Stimulated activated CD8-positive, alpha-beta memory T cell treated with anti-CD3 and anti-CD28 coated beads, Interleukin-15, amount 100 ng/mL, for 1 hour (primary cell): Measurements from ENCODE around the gene GRAP2.

ENCODE experiments used
- DNase-seq: peaks from one replicate; pipeline ENCODE4 v3.0.0-alpha.2; 2020; ENCODE audit warnings: low read depth

Gene GRAP2

GRCh38 chr22:39994041-39994565 is 93.2 kb downstream of the GRAP2 start:
- DNase-seq = no peak

DNA sequence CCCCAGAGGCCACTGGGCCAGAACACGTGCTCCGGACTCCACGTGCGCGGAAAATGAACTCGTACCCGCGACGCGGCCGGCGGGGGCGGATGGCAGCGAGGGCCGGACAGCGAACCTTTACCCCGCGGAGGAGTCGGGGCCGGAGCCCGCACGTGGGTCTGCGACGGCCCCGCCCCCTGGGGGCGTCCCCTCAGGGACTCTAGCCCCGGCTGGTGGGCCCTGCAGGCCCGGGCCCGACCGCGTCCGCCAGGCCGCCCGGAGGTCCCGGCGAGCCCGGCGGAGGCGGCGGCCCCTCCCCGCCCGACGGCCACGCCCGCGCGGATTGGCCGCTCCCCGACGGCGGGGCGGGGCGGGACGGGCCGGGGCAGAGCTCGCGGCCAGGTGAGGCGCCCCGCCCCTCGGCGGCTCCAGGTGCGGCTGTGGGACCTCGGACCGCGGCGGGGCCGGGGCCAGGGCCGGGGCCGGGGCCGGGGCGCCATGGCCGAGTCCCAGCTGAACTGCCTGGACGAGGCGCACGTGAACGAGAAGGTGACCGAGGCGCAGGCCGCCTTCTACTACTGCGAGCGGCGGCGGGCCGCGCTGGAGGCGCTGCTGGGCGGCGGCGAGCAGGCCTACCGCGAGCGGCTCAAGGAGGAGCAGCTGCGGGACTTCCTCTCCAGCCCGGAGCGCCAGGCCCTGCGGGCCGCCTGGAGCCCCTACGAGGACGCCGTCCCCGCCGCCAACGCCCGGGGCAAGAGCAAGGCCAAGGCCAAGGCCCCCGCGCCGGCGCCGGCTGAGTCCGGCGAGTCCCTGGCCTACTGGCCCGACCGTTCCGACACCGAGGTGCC is 93.9 kb downstream of the GRAP2 start, which contains the start of gene FAM83F:
FAM83F (plus strand) TSS at position 389 of the 827 bp plus-strand sequence; CDS start at position 478, 89 bp downstream.
- no peak for DNase-seq

DNA sequence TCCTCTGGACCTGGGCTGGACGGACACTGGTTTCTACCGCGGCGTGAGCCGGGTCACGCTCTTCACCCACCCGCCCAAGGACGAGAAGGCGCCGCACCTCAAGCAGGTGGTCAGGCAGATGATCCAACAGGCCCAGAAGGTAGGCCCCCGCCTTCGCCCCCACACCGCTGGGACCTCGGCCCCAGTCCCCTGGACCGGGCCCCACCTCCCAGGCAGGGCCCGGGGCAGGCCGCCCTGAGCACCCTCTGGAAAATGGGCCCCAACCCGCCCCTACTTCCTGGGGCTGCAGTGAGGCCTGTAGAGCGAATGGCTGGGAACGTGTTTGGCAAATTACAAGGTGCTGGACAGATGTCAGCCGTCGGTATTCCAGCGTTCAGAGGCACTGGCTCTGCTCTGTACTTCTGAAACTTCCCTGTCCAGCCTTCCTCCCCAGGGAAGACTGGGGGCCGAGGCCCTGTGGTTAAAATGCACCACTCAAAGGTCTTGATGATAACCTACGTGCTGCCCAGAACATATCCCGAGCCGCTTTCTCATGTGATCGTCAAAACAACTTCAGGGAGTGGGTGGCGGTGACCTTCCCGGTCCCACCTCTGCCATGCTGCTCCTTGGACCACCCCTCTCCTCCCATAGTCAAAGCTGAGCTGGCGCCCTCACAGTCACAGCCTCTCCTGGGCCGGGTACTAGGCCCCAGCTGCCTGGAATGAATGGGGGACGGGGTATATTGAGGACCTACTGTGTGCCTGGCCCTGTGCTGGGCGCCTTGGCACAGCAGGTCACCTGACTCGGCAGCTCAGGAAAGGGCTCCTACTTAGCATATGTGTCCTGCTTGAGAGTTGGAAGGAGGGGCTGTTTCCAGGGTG is 94.7 kb downstream of the GRAP2 start:
- no peak for DNase-seq

DNA sequence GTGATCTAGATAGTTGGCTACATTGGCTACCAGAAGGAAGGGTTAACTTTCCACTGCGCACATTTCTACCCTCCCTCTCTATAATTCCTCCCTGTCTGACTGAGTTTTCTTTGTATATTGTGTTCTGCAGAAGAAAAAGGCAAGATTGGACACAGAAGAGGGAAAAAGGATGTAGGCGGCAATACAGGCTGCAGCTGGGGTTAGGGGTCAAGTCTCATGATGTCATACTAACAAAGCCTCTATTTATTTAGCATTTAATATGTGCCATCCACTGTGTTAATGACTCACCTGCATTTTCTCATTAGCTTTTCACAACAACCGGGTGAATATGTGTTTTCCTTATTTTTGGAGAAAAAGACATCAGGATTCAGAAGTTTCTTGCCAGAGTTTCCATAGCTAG is 95.8 kb downstream of the GRAP2 start:
- no peak for DNase-seq

DNA sequence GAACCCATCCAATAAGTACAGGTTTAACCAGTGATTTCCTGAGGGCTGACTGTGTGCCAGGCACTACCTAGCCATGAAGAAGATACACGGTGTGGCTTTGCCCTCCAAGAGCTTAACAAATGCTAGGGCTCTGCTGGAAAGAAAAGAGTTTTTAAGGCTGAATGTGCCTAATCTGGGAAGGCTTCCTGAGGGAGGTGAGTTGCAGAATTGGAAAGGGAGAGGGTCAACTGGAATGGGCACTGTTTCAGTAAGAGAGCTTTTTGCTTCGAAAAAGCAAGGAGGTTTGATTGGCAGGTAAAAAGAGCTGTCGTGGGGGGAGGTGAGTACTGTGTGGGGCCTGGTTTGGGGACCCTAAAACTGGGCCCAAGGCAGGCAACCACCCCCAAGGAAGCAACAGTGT is 96.5 kb downstream of the GRAP2 start:
- DNase-seq = no peak

DNA sequence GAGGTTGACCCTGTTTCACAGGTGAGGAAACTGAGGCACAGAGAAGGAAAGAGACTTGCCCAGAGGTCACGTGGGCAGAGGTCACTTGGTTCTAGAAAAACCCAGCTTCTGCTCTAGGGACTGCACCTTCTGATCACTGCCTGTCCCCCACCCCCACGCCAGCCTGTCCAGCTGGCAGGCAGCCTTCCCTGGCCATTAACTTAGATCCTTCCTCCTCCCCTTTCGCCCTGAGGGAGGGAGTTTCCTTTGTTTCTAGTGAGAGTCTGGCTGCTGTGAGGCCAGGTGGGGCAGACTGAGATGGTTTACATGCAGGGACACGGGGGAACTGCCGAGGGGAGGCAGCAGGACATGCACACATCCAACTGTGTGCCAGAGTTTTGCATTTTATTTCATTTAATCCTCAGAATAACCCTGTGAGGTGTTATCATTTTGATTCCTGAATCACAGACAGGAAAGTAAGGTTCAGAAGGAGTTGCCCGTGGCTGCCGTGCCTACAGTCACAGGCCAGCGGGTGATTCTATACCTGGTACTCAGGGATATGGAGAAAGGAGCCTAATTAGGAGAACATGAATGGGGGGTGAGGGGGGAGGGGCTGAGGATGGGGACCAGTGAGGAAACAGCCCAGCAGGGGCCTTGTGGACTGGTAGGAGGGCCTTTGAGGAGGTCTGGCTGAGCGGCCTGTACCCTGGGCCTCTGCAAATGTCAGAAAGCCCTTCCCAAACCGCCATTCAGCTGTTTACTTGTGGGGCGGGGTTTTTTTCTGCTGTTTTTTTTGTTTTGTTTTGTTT is 97.2 kb downstream of the GRAP2 start:
- no peak for DNase-seq

GRCh38 chr22:39999144-39999757 is 98.4 kb downstream of the GRAP2 start:
- no peak for DNase-seq

- no peak for DNase-seq
Measured at GRCh38 chr22:40000171-40000570, 99.3 kb downstream of the GRAP2 start.

DNA sequence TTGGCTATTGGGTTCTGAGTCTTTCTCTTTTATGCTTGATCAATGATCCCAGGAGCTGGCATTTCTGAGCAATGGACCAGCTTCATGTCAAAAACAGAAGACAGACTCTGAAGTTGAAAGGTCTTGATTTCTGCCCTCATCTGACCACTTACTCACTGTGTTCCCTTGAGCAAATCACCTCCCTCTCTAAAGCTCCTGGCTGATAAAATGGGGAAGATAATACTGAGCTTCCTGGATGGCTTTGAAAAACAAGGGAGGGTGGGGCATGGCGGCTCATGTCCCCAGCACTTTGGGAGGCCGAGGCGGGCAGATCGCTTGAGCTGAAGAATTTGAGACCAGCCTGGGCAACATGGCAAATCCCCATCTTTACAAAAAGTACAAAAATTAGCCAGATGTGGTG is 100.2 kb downstream of the GRAP2 start:
- DNase-seq = no peak

- no peak for DNase-seq
Measured at GRCh38 chr22:40001800-40002577, 101.1 kb downstream of the GRAP2 start.

DNA sequence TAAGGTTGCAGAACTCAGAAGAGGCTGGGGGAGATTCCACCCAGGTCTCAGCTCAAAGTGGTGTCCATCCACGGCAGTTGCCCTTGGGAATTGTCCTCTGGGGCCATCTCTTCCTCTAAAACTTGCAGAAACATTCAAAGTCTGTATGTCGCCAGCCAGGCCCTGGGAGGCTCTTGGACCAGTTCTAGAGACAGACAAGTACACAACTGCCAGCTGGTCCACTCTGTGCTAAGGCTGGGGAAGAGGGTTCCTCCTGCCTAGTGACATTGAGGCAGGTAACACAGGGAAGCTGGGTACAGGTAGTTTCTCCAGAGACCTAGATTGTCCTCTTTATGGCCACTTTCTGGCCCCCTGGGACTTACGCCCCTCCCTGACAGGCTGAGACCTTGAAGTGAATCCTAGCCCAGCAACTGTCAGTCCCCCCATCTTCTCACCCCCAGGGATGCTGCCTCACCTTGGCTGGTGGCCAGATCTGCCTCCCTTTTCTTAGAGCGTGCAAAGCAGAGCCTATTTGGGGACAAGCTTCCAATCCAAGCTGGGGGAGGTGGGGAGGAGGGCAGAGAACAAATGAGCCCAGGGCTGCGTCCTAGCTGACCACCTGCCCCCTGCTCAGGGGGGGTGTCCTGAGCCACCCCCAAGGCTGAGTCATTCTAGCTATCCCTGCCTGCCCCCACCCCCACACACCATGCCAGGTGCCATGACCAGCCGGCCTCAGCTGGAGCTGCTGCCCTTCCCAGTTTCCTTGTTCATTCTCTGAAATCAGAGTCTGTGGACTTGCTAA is 102.2 kb downstream of the GRAP2 start:
- no peak for DNase-seq

GRCh38 chr22:40004836-40005235 is 104.0 kb downstream of the GRAP2 start:
- no peak for DNase-seq

DNA sequence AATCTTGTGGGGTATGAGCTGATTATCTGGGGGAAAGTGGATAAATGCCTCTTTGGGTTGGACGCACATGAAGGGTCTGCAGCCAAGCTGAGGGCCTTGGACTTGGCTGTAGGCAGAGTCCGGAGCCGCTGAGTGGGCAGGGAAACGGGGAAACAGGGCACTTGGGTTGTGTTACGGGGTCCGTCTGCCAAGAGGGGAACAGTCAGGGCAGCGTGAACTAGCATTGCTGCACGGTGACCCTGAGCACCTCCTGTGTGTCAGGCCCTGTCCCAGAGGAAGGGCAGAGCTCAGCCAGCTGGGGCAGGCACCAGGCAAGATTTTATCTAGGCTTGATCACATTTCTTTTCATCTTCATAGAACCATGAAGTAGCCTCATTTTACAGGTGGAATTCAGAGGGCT is 105.8 kb downstream of the GRAP2 start:
- no peak for DNase-seq

DNA sequence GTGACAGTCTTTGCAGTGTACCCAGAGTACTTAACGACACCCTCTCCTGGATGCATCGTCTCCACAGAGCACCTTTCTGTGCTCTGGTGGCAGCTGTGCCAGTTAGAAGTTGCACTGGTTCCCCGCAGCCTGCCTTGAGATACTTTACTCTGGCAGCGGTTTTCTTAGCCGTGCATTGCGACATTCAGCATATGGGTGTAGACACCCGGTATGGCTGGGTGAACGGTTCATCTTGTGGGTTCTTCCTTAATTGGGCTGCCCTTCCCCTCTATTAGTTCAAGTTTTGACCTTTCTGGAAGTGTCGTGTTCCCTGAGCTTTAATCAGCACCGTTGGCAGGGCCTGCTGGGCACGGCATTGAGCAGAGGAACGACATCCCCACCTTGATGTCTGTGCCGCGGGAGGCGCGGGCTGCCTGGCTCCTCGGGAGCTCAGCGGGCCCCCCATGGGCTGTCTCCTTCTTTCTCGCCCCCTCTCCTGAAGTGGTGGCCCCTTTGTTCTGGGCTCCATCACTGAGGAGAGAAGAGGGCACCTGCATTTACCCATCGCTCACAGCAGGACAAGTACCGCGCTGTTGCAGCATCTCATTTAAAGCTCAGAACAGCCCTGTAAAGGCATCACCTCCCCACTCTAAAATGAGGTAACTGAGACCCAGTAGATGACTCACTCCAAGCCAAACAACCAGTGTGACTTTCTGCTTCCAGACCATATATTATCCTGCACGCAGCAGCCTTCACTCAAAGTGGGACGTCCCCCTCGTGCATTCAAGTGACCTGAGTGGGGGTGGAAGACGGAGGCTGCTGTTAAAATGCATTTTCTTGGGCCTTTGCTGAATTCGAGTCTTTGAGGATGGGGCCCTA is 107.2 kb downstream of the GRAP2 start:
- DNase-seq = no peak

GRCh38 chr22:40008726-40009291 is 107.9 kb downstream of the GRAP2 start:
- no peak for DNase-seq

- no peak for DNase-seq
Measured at GRCh38 chr22:40009292-40009774, 108.4 kb downstream of the GRAP2 start.

GRCh38 chr22:40009951-40010671 is 109.2 kb downstream of the GRAP2 start:
- DNase-seq = no peak

- no peak for DNase-seq
Measured at GRCh38 chr22:40010746-40011145, 109.9 kb downstream of the GRAP2 start.
